NCI-H128 (cell line): ENCODE measurements around the gene PABPC5.

Experiments used
- DNase-seq: peaks from one replicate; lab custom pipeline; 2025; ENCODE audit not compliant: unreplicated experiment; lab: John Stamatoyannopoulos, UW

The PABPC5 gene

GRCh38 chrX:91434351-91435168 is at the start of gene PABPC5:
Gene PABPC5 (plus strand): TSS chrX:91434839. CDS start chrX:91435578, 739 bp downstream.
- DNase-seq = no peak

DNA sequence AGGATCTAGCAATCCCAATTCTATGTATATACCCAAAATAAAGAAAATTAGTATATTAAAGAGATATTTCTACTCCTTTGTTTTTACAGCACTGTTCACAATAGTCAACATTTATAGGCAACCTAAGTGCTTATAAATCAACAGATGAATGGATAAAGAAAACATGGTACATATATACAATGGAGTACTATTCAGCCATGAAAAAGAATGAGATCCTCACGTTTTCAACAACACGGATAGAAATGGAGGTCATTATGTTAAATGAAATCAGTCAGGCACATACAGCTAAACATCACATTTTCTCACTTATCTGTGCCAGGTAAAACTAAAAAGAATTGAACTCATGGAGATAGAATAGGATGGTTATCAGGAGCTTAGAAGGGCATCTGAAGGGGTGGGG is 45.6 kb upstream of the PABPC5 start:
- DNase-seq = no peak

GRCh38 chrX:91414713-91415112 is 19.9 kb upstream of the PABPC5 start:
- no peak for DNase-seq

DNA sequence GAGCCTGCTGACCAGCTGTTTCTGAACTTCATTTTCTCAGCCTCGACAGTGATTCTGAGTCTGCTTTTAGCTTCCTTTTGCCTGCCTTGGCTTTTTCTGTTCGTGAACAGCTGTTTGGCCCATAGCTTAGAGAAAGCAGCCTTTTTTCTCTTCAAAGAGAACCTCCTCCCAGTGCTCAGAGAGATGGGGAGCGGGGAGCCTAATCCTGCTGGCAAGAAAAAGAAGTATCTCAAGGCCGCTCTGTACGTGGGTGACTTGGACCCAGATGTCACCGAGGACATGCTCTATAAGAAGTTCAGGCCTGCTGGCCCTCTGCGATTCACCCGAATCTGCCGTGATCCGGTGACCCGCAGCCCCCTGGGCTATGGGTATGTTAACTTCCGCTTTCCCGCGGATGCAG is 756 bp downstream of the PABPC5 start:
- DNase-seq = no peak
